ENCODE data around the gene ITGB7. TPM values are rescaled to one million over a fixed set of nuclear protein-coding genes. Genes with fewer than 3 reads are reported as not detected.

The ITGB7 gene
- total and polyA plus RNA-seq, 9 of the 15 experiments (the other 6 are each of a cell fraction or from before 2014, with no cell fraction given) = 0.06 to 2.0 (median 0.67) TPM

DNA sequence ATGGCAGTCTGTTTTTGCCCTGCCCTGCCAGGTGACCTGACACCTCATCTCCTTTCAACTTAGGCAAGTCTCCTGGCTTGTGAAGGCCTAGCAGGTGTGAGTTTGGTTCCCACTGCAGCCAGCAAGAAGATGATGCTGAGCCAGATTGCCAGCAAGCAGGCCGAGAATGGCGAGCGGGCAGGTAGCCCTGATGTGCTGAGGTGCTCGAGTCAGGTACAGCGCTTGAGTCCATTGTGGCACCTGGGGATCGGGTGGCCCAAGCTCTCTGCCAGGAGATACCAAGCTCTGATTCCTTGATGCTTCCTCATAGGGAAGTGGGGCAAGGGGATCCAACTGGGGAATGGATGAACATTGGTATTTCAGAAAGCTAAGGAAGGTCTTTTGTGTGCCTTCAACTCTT lies 22.2 kb downstream of the ITGB7 start:
- ChIA-PET POLR2A (interaction anchor here (0.7 to 0.8 kb wide), 2 partner anchors 116 to 162 kb away, joined by 4 read pairs; no protein-coding TSS in a partner anchor), CTCF (ENCODE audit: low intra/inter-chr PET ratio) (no interaction called here)
- no peak for ATAC-seq
- FAIRE-seq = no peak
- H4K20me1 ChIP-seq (replicated peaks; ENCODE audit: control insufficient read depth, insufficient read depth, low read length) = no peaks in the 10 kb centered on the region; the same call in 1 of the 2 replicates
- H3K9me1 ChIP-seq (ENCODE audit: control insufficient read depth, insufficient read depth, low read length) = no peaks in the 10 kb centered on the region
- peaks cover 30% of the 10 kb centered on the region for H3K79me2 ChIP-seq (ENCODE audit: control insufficient read depth, insufficient read depth, low read length)
- peak overlapping the region in 1 of 2 experiments; percentile 15; a peak in 1 of 4 replicates for H3K9ac ChIP-seq (ENCODE audit: insufficient read depth in 1 of 2, low read depth in 2 of 2, low read length in 2 of 2)
- peaks cover 71% of the 10 kb centered on the region for H3K36me3 ChIP-seq (ENCODE audit: control insufficient read depth, insufficient read depth, low read length)
- H3K4me1 ChIP-seq (replicated peaks in 1 of 2; ENCODE audit: control insufficient read depth in 2 of 2, insufficient read depth in 2 of 2, low read length in 2 of 2) = peaks cover 16 to 19% of the 10 kb centered on the region in 2 experiments; a peak in 4 of 5 replicates
- intact Hi-C loops (cut with micrococcal nuclease) = no loop called here
- no peak overlapping the region for H3K4me2 ChIP-seq (ENCODE audit: insufficient read depth, low read length)
- no peak for TF ChIP-seq ASH1L (IDR thresholded peaks at IDR 0.05; ENCODE audit: borderline replicate concordance, low read depth, partially characterized antibody)
- no peak for TF ChIP-seq EHMT2 (IDR thresholded peaks at IDR 0.05)
- no peak for TF ChIP-seq ZNF740 (CRISPR knock-in tag; IDR thresholded peaks at IDR 0.05)
- TF ChIP-seq ZNF740 (tag; IDR thresholded peaks at IDR 0.05) = no peak
- TF ChIP-seq HEY1 (CRISPR knock-in tag; IDR thresholded peaks at IDR 0.05; ENCODE audit: borderline replicate concordance) = no peak
- no peak for TF ChIP-seq ZNF165 (CRISPR knock-in tag; IDR thresholded peaks at IDR 0.05; ENCODE audit: borderline replicate concordance)
- TF ChIP-seq ZNF764 (CRISPR knock-in tag; IDR thresholded peaks at IDR 0.05; ENCODE audit: low read depth) = no peak
- no peaks in the 10 kb centered on the region for H3K27me3 ChIP-seq (ENCODE audit: control insufficient read depth in 2 of 2, insufficient read depth in 2 of 2, low read length in 2 of 2)
- H3K27ac ChIP-seq (ENCODE audit: extremely low read depth, low read depth, low read length) = no peak overlapping the region
- 95% methylated on average over 6 of the region's 6 CpGs for WGBS (ENCODE audit: insufficient coverage, low coverage, missing lambda C conversion rate)
- H2AFZ ChIP-seq (ENCODE audit: low read depth, low read length) = no peak overlapping the region
- peaks cover 5% of the 10 kb centered on the region for H3K9me3 ChIP-seq (replicated peaks; ENCODE audit: control insufficient read depth, insufficient read depth, low read depth, low read length)
- in situ Hi-C loops (cut with MboI) = loop anchor here (10.0 kb wide), 1 partner anchor 760 kb away; no protein-coding TSS in a partner anchor
- no peak overlapping the region for H3K4me3 ChIP-seq
- no TSS peak for BruUV-seq (replicated peaks)
- peak in 1 of 4 experiments; percentile 1 for DNase-seq (ENCODE audit: extremely low read depth in 1 of 4, low spot score in 3 of 4)
